Loucy (cell line): ENCODE measurements around the gene ERCC5.

Source experiments
- H2AFZ ChIP-seq: fragments of 200-600 bp; sonication (generic); 2 replicates; pipeline ENCODE4 v1.6.0; 2016; ENCODE audit warnings: antibody characterized with exemption, mild to moderate bottlenecking, low read length, moderate library complexity
- H3F3A ChIP-seq: fragments of 200-600 bp; 2 replicates; pipeline ENCODE4 v1.6.0; 2016; ENCODE audit warnings: antibody characterized with exemption, low read depth, mild to moderate bottlenecking
- H3K27me3 ChIP-seq: fragments of 200-600 bp; sonication (generic); 2 replicates; pipeline ENCODE4 v1.6.1; 2014; ENCODE audit warnings: low read length, mild to moderate bottlenecking; ENCODE audit not compliant: insufficient read depth, poor library complexity, severe bottlenecking
- H3K36me3 ChIP-seq: fragments of 200-600 bp; sonication (generic); 2 replicates; pipeline ENCODE4 v1.6.1; 2016; ENCODE audit warnings: low read length; ENCODE audit not compliant: insufficient read depth
- H3K4me1 ChIP-seq: fragments of 200-600 bp; sonication (generic); 2 replicates; pipeline ENCODE4 v1.5.1; 2014; ENCODE audit warnings: low read length, mild to moderate bottlenecking; ENCODE audit not compliant: insufficient read depth, poor library complexity, severe bottlenecking
- H3K4me2 ChIP-seq: fragments of 200-600 bp; sonication (generic); 2 replicates; pipeline ENCODE4 v1.6.0; 2014; ENCODE audit warnings: antibody characterized with exemption, low read length, low read depth, mild to moderate bottlenecking; ENCODE audit not compliant: poor library complexity, severe bottlenecking
- H3K4me3 ChIP-seq: fragments of 200-600 bp; sonication (generic); 2 replicates; pipeline ENCODE4 v1.5.1; 2014; ENCODE audit warnings: low read length, mild to moderate bottlenecking, mixed read lengths; ENCODE audit not compliant: poor library complexity, severe bottlenecking
- H3K79me2 ChIP-seq: fragments of 200-600 bp; sonication (generic); 2 replicates; pipeline ENCODE4 v1.6.1; 2014; ENCODE audit warnings: low read length; ENCODE audit not compliant: insufficient read depth
- H3K9ac ChIP-seq: fragments of 200-600 bp; sonication (generic); 2 replicates; pipeline ENCODE4 v1.6.0; 2014; ENCODE audit warnings: mild to moderate bottlenecking, low read depth, low read length, moderate library complexity; ENCODE audit not compliant: poor library complexity, severe bottlenecking
- H3K9me2 ChIP-seq: fragments of 200-600 bp; sonication (generic); replicated peaks from 2 replicates; pipeline ENCODE4 v1.6.1; 2016; ENCODE audit warnings: low read depth, low read length, mixed read lengths
- H3K9me3 ChIP-seq: fragments of 200-600 bp; sonication (generic); 2 replicates; pipeline ENCODE4 v1.6.1; 2014; ENCODE audit warnings: mild to moderate bottlenecking, antibody characterized with exemption, low read length, low read depth; ENCODE audit not compliant: insufficient read depth
- H4K20me1 ChIP-seq: fragments of 200-600 bp; sonication (generic); 2 replicates; pipeline ENCODE4 v1.6.0; 2014; ENCODE audit warnings: antibody characterized with exemption, low read length, mild to moderate bottlenecking; ENCODE audit not compliant: insufficient read depth, poor library complexity, severe bottlenecking
- CTCF ChIP-seq: fragments of 200-600 bp; sonication (generic); conservative IDR thresholded peaks from 2 replicates; pipeline ENCODE4 v1.5.1; 2014; ENCODE audit warnings: mild to moderate bottlenecking, antibody characterized with exemption, low read length
- EZH2phosphoT487 ChIP-seq: fragments of 200-600 bp; IDR thresholded peaks from 2 replicates; pipeline ENCODE4 v1.6.1; 2018; ENCODE audit warnings: antibody characterized with exemption, mild to moderate bottlenecking, moderate library complexity, borderline replicate concordance

Gene ERCC5

GRCh38 chr13:102852556-102852955, 6.7 kb downstream of the ERCC5 start:
- Histone ChIP-seq H3K36me3 (peaks cover 31% of the 10 kb centered on the region; the same call in 1 of the 2 replicates), H3K9me3 (no peaks in the 10 kb centered on the region), H3K27me3 (no peaks in the 10 kb centered on the region), H3K4me2 (peak overlapping the region; percentile 71), H3K9me2 (no peaks in the 10 kb centered on the region), H3K9ac (peak overlapping the region; percentile 18), H3K4me1 (peaks cover 77% of the 10 kb centered on the region), H3F3A (peaks cover 5% of the 10 kb centered on the region; the same call in 1 of the 2 replicates), H4K20me1 (peaks cover 51% of the 10 kb centered on the region), H3K79me2 (peaks cover 78% of the 10 kb centered on the region), H3K4me3 (peak overlapping the region; percentile 14), H2AFZ (no peak overlapping the region)
- no peak for TF ChIP-seq CTCF
- no peak for TF ChIP-seq EZH2phosphoT487

- Histone ChIP-seq H4K20me1 (peaks cover 33% of the 10 kb centered on the region), H3K4me1 (peaks cover 56% of the 10 kb centered on the region), H3K9me3 (no peaks in the 10 kb centered on the region), H2AFZ (no peak overlapping the region), H3K36me3 (peaks cover 52% of the 10 kb centered on the region; the same call in 1 of the 2 replicates), H3K79me2 (peaks cover 57% of the 10 kb centered on the region), H3K9ac (peak overlapping the region; percentile 62), H3F3A (peaks cover 5% of the 10 kb centered on the region; the same call in 1 of the 2 replicates), H3K27me3 (no peaks in the 10 kb centered on the region), H3K4me3 (peak overlapping the region; percentile 62), H3K9me2 (no peaks in the 10 kb centered on the region), H3K4me2 (peak overlapping the region; percentile 71)
- TF ChIP-seq EZH2phosphoT487 (no peak), CTCF (no peak)
These were observed 8.8 kb downstream of the ERCC5 start for GRCh38 chr13:102854675-102855074.

GRCh38 chr13:102856557-102856956, 10.7 kb downstream of the ERCC5 start:
- Histone ChIP-seq H3K4me1 (peaks cover 46% of the 10 kb centered on the region), H3K9ac (no peak overlapping the region), H3K79me2 (peaks cover 39% of the 10 kb centered on the region), H3K4me2 (peak overlapping the region; percentile 27), H3K4me3 (no peak overlapping the region), H3K27me3 (no peaks in the 10 kb centered on the region), H2AFZ (no peak overlapping the region), H3F3A (peaks cover 5% of the 10 kb centered on the region; the same call in 1 of the 2 replicates), H3K9me2 (no peaks in the 10 kb centered on the region), H3K9me3 (no peaks in the 10 kb centered on the region), H3K36me3 (peaks cover 68% of the 10 kb centered on the region; the same call in 1 of the 2 replicates), H4K20me1 (peaks cover 19% of the 10 kb centered on the region)
- no peak for TF ChIP-seq CTCF
- TF ChIP-seq EZH2phosphoT487, result no peak
